OCI-LY3 (cell line): ENCODE measurements around the gene CTNNBIP1.

ENCODE experiments used
- H2AFZ ChIP-seq: fragments of 200-600, 300-600 bp; shearing (Covaris generic); 2 replicates; pipeline ENCODE4 v1.6.0; 2014; ENCODE audit warnings: antibody characterized with exemption, low read depth, low read length
- H3K27ac ChIP-seq: fragments of 200-600, 300-600 bp; sonication (generic); 2 replicates; pipeline ENCODE4 v1.5.1; 2014; ENCODE audit warnings: mild to moderate bottlenecking, low read length, moderate library complexity, mixed read lengths
- H3K27me3 ChIP-seq: fragments of 200-600, 300-600 bp; sonication (generic); 2 replicates; pipeline ENCODE4 v1.6.1; 2014; ENCODE audit warnings: low read depth, low read length, mixed read lengths
- H3K36me3 ChIP-seq: fragments of 200-600, 300-600 bp; sonication (generic); replicated peaks from 2 replicates; pipeline ENCODE3; 2014; ENCODE audit warnings: low read depth, low read length, mixed read lengths
- H3K4me1 ChIP-seq: fragments of 300-600, 200-600 bp; sonication (generic); 2 replicates; pipeline ENCODE4 v1.6.1; 2014; ENCODE audit warnings: low read length, mixed read lengths
- H3K4me2 ChIP-seq: fragments of 200-600, 300-600 bp; sonication (generic); 2 replicates; pipeline ENCODE4 v1.6.1; 2014; ENCODE audit warnings: low read length, mixed read lengths
- H3K4me3 ChIP-seq: fragments of 300-600, 200-600 bp; sonication (generic); 2 replicates; pipeline ENCODE4 v1.5.1; 2014; ENCODE audit warnings: antibody characterized with exemption, mild to moderate bottlenecking, low read length, moderate library complexity
- H3K79me2 ChIP-seq: fragments of 300-600, 200-600 bp; shearing (Covaris generic); 2 replicates; pipeline ENCODE4 v1.6.1; 2014; ENCODE audit warnings: mild to moderate bottlenecking, low read length, mixed read lengths
- H3K9ac ChIP-seq: fragments of 300-600, 200-600 bp; shearing (Covaris generic); 2 replicates; pipeline ENCODE4 v1.6.0; 2014; ENCODE audit warnings: mild to moderate bottlenecking, low read length, moderate library complexity
- H3K9me3 ChIP-seq: fragments of 200-600, 300-600 bp; shearing (Covaris generic); 2 replicates; pipeline ENCODE4 v1.6.1; 2014; ENCODE audit warnings: low read length, mixed read lengths; ENCODE audit not compliant: insufficient read depth
- H4K20me1 ChIP-seq: fragments of 200-600, 300-600 bp; sonication (generic); 2 replicates; pipeline ENCODE4 v1.6.1; 2016; ENCODE audit warnings: low read length, mixed read lengths; ENCODE audit not compliant: insufficient read depth
- EZH2phosphoT487 ChIP-seq: fragments of 200-600 bp; shearing (Covaris generic); IDR thresholded peaks from 2 replicates; pipeline ENCODE4 v1.6.1; 2018; ENCODE audit warnings: antibody characterized with exemption, mixed run types, low read depth
- TF ChIP-seq, protein P1 (sequence below): fragments of 200-600, 300-600 bp; sonication (generic); IDR thresholded peaks from 2 replicates; pipeline ENCODE4 v1.5.1; 2014; ENCODE audit warnings: antibody characterized with exemption, low read length, low read depth

CTNNBIP1 gene

DNA sequence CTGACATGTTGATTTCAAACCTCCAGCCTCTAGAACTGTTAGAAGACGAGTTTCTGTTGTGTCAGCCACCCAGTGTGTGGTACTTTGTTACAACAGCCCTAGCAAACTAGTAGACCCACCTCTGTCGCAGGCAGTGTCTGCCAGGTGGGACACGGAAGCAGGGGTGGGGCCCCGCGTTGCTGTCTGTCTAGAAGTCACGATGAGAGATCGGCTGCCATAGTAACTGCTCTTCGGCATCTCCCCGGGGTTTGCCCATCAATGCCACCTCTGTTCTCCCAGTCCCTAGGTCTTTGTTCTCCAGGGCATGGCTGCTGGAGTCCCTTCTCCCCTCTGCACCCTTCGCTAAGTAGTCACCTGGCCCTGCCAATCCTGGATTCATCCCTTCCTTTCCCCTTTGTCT is 71.1 kb downstream of the CTNNBIP1 start:
- no peaks in the 10 kb centered on the region for H3K27me3 ChIP-seq
- no peaks in the 10 kb centered on the region for H3K79me2 ChIP-seq
- H2AFZ ChIP-seq, result no peak overlapping the region
- no peak overlapping the region for H3K4me2 ChIP-seq
- H4K20me1 ChIP-seq, result no peaks in the 10 kb centered on the region
- H3K9me3 ChIP-seq, result no peaks in the 10 kb centered on the region
- no peaks in the 10 kb centered on the region for H3K36me3 ChIP-seq
- H3K4me1 ChIP-seq, result no peaks in the 10 kb centered on the region
- no peak overlapping the region for H3K4me3 ChIP-seq
- TF ChIP-seq, protein P1, sequence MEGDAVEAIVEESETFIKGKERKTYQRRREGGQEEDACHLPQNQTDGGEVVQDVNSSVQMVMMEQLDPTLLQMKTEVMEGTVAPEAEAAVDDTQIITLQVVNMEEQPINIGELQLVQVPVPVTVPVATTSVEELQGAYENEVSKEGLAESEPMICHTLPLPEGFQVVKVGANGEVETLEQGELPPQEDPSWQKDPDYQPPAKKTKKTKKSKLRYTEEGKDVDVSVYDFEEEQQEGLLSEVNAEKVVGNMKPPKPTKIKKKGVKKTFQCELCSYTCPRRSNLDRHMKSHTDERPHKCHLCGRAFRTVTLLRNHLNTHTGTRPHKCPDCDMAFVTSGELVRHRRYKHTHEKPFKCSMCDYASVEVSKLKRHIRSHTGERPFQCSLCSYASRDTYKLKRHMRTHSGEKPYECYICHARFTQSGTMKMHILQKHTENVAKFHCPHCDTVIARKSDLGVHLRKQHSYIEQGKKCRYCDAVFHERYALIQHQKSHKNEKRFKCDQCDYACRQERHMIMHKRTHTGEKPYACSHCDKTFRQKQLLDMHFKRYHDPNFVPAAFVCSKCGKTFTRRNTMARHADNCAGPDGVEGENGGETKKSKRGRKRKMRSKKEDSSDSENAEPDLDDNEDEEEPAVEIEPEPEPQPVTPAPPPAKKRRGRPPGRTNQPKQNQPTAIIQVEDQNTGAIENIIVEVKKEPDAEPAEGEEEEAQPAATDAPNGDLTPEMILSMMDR, result no peak
- TF ChIP-seq EZH2phosphoT487, result no peak
- H3K9ac ChIP-seq, result no peak overlapping the region
- H3K27ac ChIP-seq, result no peak overlapping the region

- no peak overlapping the region for H3K27ac ChIP-seq
- TF ChIP-seq, protein P1, result no peak
- no peak for TF ChIP-seq EZH2phosphoT487
- H2AFZ ChIP-seq, result no peak overlapping the region
Observed at GRCh38 chr1:9836632-9836960, 73.5 kb downstream of the CTNNBIP1 start.

GRCh38 chr1:9835758-9836631 is 74.1 kb downstream of the CTNNBIP1 start:
- H3K4me1 ChIP-seq, result no peaks in the 10 kb centered on the region
- no peak overlapping the region for H2AFZ ChIP-seq
- no peak overlapping the region for H3K9ac ChIP-seq
- no peaks in the 10 kb centered on the region for H4K20me1 ChIP-seq
- H3K9me3 ChIP-seq, result no peaks in the 10 kb centered on the region
- TF ChIP-seq, protein P1, result no peak
- TF ChIP-seq EZH2phosphoT487, result no peak
- no peak overlapping the region for H3K4me2 ChIP-seq
- no peaks in the 10 kb centered on the region for H3K36me3 ChIP-seq
- H3K27me3 ChIP-seq, result no peaks in the 10 kb centered on the region
- no peaks in the 10 kb centered on the region for H3K79me2 ChIP-seq
- H3K4me3 ChIP-seq, result no peak overlapping the region
- H3K27ac ChIP-seq, result no peak overlapping the region

More at GRCh38 chr1:9836632-9836960, 73.5 kb downstream of the CTNNBIP1 start:
- no peaks in the 10 kb centered on the region for H3K9me3 ChIP-seq
- no peaks in the 10 kb centered on the region for H3K4me1 ChIP-seq
- H3K36me3 ChIP-seq, result no peaks in the 10 kb centered on the region
- no peaks in the 10 kb centered on the region for H3K79me2 ChIP-seq
- H3K4me2 ChIP-seq, result no peak overlapping the region
- H3K27me3 ChIP-seq, result no peaks in the 10 kb centered on the region
- no peak overlapping the region for H3K4me3 ChIP-seq
- no peak overlapping the region for H3K9ac ChIP-seq
- no peaks in the 10 kb centered on the region for H4K20me1 ChIP-seq

- Histone ChIP-seq H3K4me1 (no peaks in the 10 kb centered on the region), H3K9ac (no peak overlapping the region), H3K36me3 (no peaks in the 10 kb centered on the region), H3K27ac (no peak overlapping the region), H4K20me1 (no peaks in the 10 kb centered on the region), H3K4me3 (no peak overlapping the region), H3K9me3 (no peaks in the 10 kb centered on the region), H3K79me2 (no peaks in the 10 kb centered on the region), H2AFZ (no peak overlapping the region), H3K4me2 (no peak overlapping the region), H3K27me3 (no peaks in the 10 kb centered on the region)
- TF ChIP-seq EZH2phosphoT487, result no peak
- TF ChIP-seq, protein P1, result no peak
Observed at GRCh38 chr1:9835404-9835757, 74.7 kb downstream of the CTNNBIP1 start.
